Measurements from ENCODE around the gene TRPM3.

Gene TRPM3

GRCh38 chr9:70569791-70570190 is 551.6 kb downstream of the TRPM3 start:
- DNase-seq, result no peak

GRCh38 chr9:70569070-70569772 is 552.2 kb downstream of the TRPM3 start:
- DNase-seq, result no peak

- no peak for DNase-seq
These were observed 553.9 kb downstream of the TRPM3 start for GRCh38 chr9:70567511-70567910.

DNA sequence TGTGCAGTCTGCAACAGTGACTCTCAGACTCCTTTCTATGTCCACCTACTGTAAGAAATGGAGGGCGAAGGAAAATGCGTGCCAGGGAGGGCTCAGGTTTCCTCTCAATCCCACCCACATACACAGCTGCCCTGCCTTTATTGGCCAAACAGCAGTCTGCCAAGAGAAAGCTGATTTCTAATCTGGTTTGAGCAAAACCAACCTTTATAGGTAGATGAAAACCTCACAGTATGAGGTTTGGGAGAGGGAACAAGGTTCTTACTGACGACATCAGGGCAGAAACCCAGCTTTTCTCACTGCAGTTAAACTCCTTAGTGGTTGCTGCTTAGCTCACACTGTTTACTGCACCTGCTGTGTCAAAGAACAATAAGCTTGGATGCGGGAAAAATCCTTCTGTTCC is 554.7 kb downstream of the TRPM3 start:
- DNase-seq, result no peak

DNA sequence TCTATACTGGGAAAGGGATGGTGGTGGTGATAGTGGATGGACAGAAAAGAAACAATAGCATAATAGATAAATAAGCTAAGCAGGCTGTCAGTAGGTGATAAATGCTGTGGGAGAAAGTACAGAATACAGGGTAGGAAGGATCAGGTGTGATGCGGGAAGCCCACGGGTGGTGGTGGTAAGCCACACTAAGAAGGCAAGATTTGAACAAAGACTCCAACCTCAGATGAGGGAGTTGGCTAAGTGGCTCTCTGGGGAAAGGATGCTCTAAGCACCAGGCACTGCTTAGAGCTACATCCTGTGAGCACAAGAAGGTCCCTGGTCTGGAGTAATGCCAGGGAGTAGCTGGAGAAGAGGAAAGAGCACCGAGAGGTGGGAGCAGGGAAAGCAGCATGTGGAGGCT is 555.4 kb downstream of the TRPM3 start:
- DNase-seq, result no peak

- DNase-seq, result no peak
These were observed 556.7 kb downstream of the TRPM3 start for GRCh38 chr9:70564468-70565335.

DNA sequence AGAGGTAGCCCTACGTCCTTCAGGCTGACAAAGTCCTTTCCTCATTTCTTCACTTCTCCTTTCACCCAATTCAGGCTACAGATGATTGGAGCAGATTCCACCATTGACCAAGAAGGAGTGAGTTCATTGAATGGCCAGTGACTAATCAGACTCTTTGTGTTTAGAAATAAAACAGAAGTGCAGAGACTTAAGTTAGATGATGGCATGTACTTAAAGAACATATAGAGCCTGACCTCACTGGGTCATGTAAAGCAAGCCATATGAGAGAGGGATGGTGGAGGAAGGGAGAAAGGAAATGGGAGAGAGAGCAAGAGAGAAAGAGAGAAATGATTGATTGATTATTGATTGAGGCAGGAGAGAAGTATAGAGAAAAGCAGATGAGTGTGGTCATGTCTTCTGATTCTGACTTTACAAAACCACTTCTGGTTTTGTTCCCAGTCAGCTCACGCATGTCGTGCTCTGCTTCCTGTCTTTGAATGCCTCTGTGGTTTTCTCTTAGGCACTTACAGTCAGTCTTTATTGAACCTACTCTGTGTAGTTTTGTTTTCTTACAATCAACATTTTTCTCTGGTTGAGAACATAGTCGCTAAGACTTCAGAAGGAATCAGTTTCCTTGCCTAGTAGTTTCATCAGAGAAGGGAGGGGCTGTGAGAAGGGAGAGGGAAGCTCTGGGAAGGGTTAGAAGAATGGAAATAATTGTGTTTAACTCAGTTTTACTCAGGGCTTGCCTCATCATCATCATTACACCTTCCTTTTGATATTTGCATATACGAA is 557.8 kb downstream of the TRPM3 start:
- peak; percentile 61 for DNase-seq

DNA sequence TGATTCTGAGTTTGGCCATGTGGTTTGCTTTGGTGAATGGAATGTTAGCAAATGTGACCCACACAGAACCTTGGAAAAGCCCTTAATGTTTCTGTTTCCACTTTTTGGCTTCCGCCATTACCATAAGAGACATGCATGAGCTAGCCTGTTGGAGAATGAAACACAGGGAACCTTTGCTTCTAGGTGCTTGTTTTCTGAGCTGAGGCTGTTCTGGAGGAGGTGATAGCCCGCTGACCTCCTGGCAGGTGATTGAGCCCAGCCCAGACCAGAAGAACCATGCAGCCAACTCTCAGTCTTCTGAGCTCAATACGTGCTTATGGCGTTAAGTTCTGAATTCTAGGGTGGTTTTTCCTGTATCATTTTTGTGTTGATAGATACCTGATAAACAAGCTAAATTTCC is 558.4 kb downstream of the TRPM3 start:
- no peak for DNase-seq

GRCh38 chr9:70561786-70562395 is 559.5 kb downstream of the TRPM3 start:
- no peak for DNase-seq

GRCh38 chr9:70561111-70561510 is 560.3 kb downstream of the TRPM3 start:
- no peak for DNase-seq

- no peak for DNase-seq
These were observed 562.3 kb downstream of the TRPM3 start for GRCh38 chr9:70559102-70559501.

DNA sequence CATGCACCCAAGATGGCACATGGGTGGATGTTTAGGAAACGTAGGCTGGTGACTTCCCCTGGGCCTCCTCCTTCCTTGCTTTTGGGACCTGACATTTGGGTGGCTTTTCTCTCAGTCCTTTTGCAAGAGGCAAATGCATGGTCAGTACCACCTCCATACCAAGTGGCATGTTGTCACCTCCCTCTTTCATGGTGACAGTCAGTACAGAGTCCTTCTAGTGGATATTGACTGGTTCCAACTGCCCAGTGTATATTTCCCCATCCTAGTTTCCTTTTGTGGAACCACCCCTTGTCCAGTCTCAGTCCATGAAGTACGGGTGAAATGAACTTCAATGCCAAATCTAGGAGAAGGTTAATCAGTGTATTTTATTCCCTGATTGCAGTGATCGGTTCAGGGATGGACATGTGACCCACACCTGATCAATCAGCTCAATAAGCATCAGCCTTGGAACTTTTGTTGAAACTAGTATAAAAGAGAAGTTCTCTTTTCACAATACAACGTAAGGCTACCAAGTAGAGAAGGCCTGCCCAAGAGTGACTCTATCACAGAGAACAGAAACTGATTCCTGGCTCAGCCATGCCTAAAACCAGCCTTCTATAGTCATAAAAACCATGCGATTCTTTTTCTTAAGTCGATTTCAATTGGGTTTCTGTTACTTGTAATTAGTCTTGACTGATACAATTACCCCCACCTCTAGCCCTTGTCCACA is 563.6 kb downstream of the TRPM3 start:
- no peak for DNase-seq

DNA sequence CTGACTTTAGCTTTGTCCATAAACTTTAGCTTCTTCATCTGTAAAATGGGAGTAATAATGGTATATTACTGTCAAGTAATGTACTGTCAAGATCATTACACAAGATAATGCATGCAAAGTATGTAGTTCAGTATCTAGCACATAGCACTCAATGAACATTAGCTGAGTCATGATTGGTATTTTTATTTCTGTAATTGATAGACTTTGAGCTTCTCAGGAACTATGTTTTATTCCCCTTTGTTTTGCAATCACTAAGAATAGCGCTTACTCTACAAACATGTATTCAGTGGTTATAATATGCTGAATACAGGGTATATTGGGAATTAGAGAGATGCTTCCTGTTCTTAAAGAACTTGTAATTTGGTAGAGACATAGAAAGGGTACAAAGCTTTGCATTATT is 564.6 kb downstream of the TRPM3 start:
- DNase-seq, result no peak

- no peak for DNase-seq
These were observed 566.5 kb downstream of the TRPM3 start for GRCh38 chr9:70554881-70555280.

GRCh38 chr9:70553707-70554673 is 567.4 kb downstream of the TRPM3 start:
- no peak for DNase-seq

DNA sequence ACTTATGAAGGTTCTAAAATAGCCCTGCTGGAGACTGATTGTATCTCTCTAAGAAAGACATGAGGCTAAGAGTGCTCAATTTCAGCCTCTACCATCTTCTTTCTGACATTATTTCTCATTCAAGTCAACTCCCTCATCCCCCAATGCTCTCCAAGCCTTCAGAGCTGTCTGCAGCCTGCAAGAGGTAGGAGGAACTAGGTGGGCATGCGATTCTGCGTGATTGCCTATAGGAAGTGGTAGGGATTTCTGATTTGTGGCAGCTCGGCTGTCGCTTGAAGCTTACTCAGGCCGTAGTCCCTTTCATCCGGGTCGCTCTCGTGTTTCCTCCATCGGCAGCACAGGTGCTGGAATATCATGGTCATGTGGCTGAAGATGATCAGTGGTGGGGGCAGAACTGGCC is 568.9 kb downstream of the TRPM3 start:
- no peak for DNase-seq

- DNase-seq, result no peak
These were observed 569.6 kb downstream of the TRPM3 start for GRCh38 chr9:70551801-70552200.

DNA sequence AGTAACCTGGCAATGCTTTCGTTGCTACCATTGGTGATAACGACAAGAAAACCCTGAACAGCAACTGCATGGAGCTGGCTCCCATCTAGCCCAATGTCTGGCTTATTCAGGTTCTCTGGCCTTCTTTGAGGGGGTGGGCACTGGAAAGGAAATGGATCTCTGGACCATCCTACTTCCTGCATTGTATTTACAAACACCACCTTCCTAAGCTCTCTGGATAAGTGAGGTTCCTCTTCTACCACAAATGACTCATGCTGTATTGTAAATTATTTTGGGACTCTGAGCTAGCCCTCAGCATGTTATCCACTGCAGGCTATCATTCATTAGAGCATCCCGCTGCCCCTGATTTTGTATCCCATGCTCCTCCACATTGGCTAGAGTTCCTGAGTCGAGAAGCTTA is 570.0 kb downstream of the TRPM3 start:
- DNase-seq, result no peak

DNA sequence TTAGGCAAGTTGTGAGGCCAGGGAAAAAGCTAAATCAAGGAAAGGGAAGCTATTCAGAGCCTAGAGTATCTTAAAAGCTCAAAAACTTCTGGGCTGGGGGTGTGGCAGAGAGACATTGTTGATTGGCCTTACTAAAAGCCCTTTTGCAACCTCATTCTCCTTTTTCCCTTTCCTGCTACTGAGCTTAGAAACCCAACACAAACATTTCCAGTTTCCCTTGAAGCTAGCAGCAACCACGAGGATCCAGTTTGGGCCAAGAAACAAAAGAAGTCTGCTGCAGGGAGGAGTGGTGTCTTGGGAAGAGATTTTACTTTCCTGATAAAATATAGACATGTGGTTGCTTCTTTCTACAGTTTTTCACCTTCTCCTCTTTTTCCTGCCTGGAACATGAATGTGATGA is 571.5 kb downstream of the TRPM3 start:
- no peak for DNase-seq

DNA sequence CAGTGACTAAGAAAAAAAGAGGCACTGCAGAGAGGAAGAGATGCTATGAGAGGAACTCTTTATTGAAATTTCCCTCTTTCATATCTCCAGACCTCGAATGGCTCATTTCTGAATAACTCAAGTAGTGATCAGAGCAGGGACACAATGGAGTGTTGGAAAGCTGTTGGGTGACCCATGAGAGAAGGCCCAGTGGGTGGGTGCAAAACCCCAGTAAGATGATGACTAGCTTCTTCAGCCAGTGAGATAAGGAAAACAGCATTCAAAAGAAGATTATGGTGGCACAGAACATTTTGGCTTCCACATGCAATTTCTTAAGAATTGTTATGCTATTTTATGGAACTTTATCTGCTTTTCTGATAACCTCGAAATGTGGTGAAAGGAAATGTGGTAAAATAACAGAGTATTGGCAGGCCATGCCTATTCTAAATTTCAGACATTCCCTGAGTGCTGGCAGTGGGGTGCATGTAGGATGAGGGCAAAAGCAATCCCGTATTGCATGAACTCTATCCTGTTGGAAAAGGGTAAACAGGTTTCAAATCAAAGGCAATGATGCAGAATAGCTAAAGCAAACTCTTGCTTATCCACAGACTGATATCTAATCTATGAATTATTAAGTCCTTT is 579.0 kb downstream of the TRPM3 start:
- DNase-seq, result no peak

GRCh38 chr9:70540016-70540415 is 581.4 kb downstream of the TRPM3 start:
- DNase-seq, result no peak

All from activated naive CD4-positive, alpha-beta T cell treated with Interleukin-2 at 50 U/mL for 16 hours (primary cell).